OCI-LY1 (cell line): ENCODE results near the gene PRUNE2.
"Not testable (repeated sequence)": the region's sequence is repeated elsewhere in the genome, so short reads cannot be mapped to it uniquely, and the experiment has no call there.

Source experiments
- H2AFZ ChIP-seq: fragments of 200-600 bp; sonication (generic), shearing (Covaris generic); 2 replicates; pipeline ENCODE4 v1.6.0; 2014; ENCODE audit warnings: antibody characterized with exemption, mild to moderate bottlenecking, low read length
- H3F3A ChIP-seq: fragments of 200-600 bp; sonication (generic), shearing (Covaris generic); 2 replicates; pipeline ENCODE4 v1.6.0; 2014; ENCODE audit warnings: mild to moderate bottlenecking, antibody characterized with exemption, low read length, moderate library complexity; ENCODE audit not compliant: insufficient read depth
- H3K27ac ChIP-seq: fragments of 200-600 bp; sonication (generic); 2 replicates; pipeline ENCODE4 v1.5.1; 2014; ENCODE audit warnings: low read length, mixed run types, mild to moderate bottlenecking, low read depth; ENCODE audit not compliant: poor library complexity, severe bottlenecking
- H3K27me3 ChIP-seq: fragments of 200-600 bp; sonication (generic); 2 replicates; pipeline ENCODE4 v1.6.0; 2014; ENCODE audit warnings: antibody characterized with exemption, mild to moderate bottlenecking, low read length, moderate library complexity; ENCODE audit not compliant: insufficient read depth
- H3K36me3 ChIP-seq: fragments of 200-600 bp; sonication (generic); 2 replicates; pipeline ENCODE4 v1.6.1; 2014; ENCODE audit warnings: mild to moderate bottlenecking, antibody characterized with exemption, low read length, moderate library complexity, mixed read lengths; ENCODE audit not compliant: insufficient read depth
- H3K4me1 ChIP-seq: fragments of 200-600 bp; sonication (generic); 2 replicates; pipeline ENCODE4 v1.5.1; 2014; ENCODE audit warnings: mild to moderate bottlenecking, low read length, moderate library complexity; ENCODE audit not compliant: insufficient read depth, severe bottlenecking
- H3K4me2 ChIP-seq: fragments of 200-600 bp; sonication (generic), shearing (Covaris generic); 2 replicates; pipeline ENCODE4 v1.6.1; 2014; ENCODE audit warnings: low read length
- H3K4me3 ChIP-seq: fragments of 200-600 bp; sonication (generic); 2 replicates; pipeline ENCODE4 v1.5.1; 2014; ENCODE audit warnings: low read length, low read depth, mild to moderate bottlenecking, mixed read lengths; ENCODE audit not compliant: poor library complexity, severe bottlenecking
- H3K79me2 ChIP-seq: fragments of 200-600 bp; shearing (Covaris generic); 2 replicates; pipeline ENCODE4 v1.6.1; 2016; ENCODE audit warnings: mixed run types, low read length, mixed read lengths; ENCODE audit not compliant: insufficient read depth
- H3K9ac ChIP-seq: fragments of 200-600 bp; sonication (generic), shearing (Covaris generic); 2 replicates; pipeline ENCODE4 v1.6.1; 2014; ENCODE audit warnings: mild to moderate bottlenecking, low read length, mixed read lengths
- H3K9me2 ChIP-seq: fragments of 200-600 bp; sonication (generic), shearing (Covaris generic); 2 replicates; pipeline ENCODE4 v1.6.1; 2014; ENCODE audit warnings: low read depth, mild to moderate bottlenecking, low read length, mixed read lengths
- H3K9me3 ChIP-seq: fragments of 200-600 bp; shearing (Covaris generic); 2 replicates; pipeline ENCODE4 v1.6.1; 2014; ENCODE audit warnings: low read length, mixed read lengths
- H4K20me1 ChIP-seq: fragments of 200-600 bp; sonication (generic), shearing (Covaris generic); 2 replicates; pipeline ENCODE4 v1.6.0; 2016; ENCODE audit warnings: mild to moderate bottlenecking, low read length; ENCODE audit not compliant: insufficient read depth
- EZH2 ChIP-seq: fragments of 200-600 bp; sonication (generic), shearing (Covaris generic); IDR thresholded peaks from 2 replicates; pipeline ENCODE4 v1.8.0; 2017; ENCODE audit warnings: borderline replicate concordance, mixed run types, mild to moderate bottlenecking, antibody characterized with exemption, low read length, moderate library complexity, mixed read lengths
- TF ChIP-seq, protein P1 (sequence below): fragments of 200-600 bp; sonication (generic), shearing (Covaris generic); IDR thresholded peaks from 2 replicates; pipeline ENCODE4 v1.5.1; 2017; ENCODE audit warnings: mild to moderate bottlenecking, antibody characterized with exemption, low read length, moderate library complexity, mixed read lengths

Gene PRUNE2

DNA sequence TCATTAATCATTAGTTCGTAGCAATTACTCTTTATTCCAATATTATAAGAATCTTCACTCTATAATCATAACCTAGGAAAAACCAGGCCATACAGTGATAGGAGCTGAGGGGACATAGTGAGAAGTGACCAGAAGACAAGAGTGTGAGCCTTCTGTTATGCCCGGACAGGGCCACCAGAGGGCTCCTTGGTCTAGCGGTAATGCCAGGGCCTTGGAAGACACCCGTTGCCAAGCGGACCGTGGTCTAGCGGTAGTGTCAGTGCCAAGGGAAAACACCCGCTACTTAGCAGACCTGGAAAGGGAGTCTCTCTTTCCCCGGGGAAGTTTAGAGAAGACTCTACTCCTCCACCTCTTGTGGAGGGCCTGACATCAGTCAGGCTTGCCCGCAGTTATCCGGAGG is 239.9 kb downstream of the PRUNE2 start:
- not testable (repeated sequence) for H3K9ac ChIP-seq, H3F3A ChIP-seq, H3K27me3 ChIP-seq, H3K36me3 ChIP-seq, H4K20me1 ChIP-seq, H3K4me3 ChIP-seq, H3K4me1 ChIP-seq, H3K9me3 ChIP-seq, H3K4me2 ChIP-seq, H3K9me2 ChIP-seq, H3K27ac ChIP-seq, H2AFZ ChIP-seq, H3K79me2 ChIP-seq
- TF ChIP-seq, protein P1, sequence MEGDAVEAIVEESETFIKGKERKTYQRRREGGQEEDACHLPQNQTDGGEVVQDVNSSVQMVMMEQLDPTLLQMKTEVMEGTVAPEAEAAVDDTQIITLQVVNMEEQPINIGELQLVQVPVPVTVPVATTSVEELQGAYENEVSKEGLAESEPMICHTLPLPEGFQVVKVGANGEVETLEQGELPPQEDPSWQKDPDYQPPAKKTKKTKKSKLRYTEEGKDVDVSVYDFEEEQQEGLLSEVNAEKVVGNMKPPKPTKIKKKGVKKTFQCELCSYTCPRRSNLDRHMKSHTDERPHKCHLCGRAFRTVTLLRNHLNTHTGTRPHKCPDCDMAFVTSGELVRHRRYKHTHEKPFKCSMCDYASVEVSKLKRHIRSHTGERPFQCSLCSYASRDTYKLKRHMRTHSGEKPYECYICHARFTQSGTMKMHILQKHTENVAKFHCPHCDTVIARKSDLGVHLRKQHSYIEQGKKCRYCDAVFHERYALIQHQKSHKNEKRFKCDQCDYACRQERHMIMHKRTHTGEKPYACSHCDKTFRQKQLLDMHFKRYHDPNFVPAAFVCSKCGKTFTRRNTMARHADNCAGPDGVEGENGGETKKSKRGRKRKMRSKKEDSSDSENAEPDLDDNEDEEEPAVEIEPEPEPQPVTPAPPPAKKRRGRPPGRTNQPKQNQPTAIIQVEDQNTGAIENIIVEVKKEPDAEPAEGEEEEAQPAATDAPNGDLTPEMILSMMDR = peak; percentile 48

DNA sequence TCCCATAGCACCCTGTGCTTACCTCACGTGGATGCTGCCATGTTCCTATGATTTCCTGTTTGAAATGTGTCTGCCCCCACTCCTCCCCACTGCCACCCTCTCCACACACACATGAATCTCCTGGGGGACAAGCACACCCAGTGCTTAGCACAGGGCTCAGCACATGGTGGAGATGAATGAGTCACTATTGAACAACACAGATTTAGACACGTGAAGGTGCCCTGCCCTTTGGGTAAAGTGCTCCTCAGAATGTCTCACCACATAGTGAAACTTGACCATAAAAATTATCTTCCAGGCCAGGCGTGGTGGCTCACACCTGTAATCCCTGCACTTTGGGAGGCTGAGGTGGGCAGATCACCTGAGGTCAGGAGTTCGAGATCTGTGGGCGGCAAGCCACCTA is 240.5 kb downstream of the PRUNE2 start:
- no peak overlapping the region for H3K4me3 ChIP-seq
- H3K79me2 ChIP-seq = no peaks in the 10 kb centered on the region
- TF ChIP-seq, protein P1 = no peak
- TF ChIP-seq EZH2 = no peak
- H3K36me3 ChIP-seq = no peaks in the 10 kb centered on the region
- no peaks in the 10 kb centered on the region for H3K9me3 ChIP-seq
- no peaks in the 10 kb centered on the region for H3K9me2 ChIP-seq
- no peaks in the 10 kb centered on the region for H4K20me1 ChIP-seq
- H3K4me1 ChIP-seq = no peaks in the 10 kb centered on the region
- H3K27me3 ChIP-seq = no peaks in the 10 kb centered on the region
- no peak overlapping the region for H2AFZ ChIP-seq
- H3F3A ChIP-seq = no peaks in the 10 kb centered on the region
- no peak overlapping the region for H3K27ac ChIP-seq
- H3K9ac ChIP-seq = no peak overlapping the region
- H3K4me2 ChIP-seq = no peak overlapping the region

DNA sequence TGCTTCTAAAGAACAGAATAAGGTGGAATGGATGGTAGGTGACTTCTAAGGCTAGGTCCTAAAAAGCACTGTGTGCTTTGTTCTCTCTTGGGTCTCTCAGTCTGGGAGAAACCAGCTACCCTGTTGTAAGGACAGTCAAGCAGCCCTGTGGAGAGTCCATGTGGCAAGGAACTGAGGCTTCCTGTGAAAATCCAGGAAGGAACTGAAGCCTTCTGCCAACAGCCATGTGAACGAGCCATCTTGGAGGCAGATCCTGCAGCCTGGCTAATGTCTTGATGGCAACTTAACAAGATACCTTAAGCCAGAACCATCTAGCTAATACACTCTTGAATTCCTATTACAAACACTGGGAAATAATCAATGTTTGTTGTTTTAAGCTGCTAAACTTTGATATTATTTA is 241.8 kb downstream of the PRUNE2 start:
- TF ChIP-seq EZH2 = no peak
- TF ChIP-seq, protein P1 = no peak
- no peak overlapping the region for H3K4me3 ChIP-seq
- H3K9me2 ChIP-seq = no peaks in the 10 kb centered on the region
- no peaks in the 10 kb centered on the region for H3K36me3 ChIP-seq
- H3K9ac ChIP-seq = no peak overlapping the region
- H3K27ac ChIP-seq = no peak overlapping the region
- H3F3A ChIP-seq = no peaks in the 10 kb centered on the region
- no peak overlapping the region for H3K4me2 ChIP-seq
- H2AFZ ChIP-seq = no peak overlapping the region
- H3K79me2 ChIP-seq = no peaks in the 10 kb centered on the region
- H3K27me3 ChIP-seq = no peaks in the 10 kb centered on the region
- no peaks in the 10 kb centered on the region for H3K4me1 ChIP-seq
- H4K20me1 ChIP-seq = no peaks in the 10 kb centered on the region
- H3K9me3 ChIP-seq = no peaks in the 10 kb centered on the region
